ENCODE results near the gene SAMD13.

The SAMD13 gene

GRCh38 chr1:84307398-84307797 is 5.9 kb downstream of the SAMD13 start:
- no peaks in the 10 kb centered on the region for H3K27me3 ChIP-seq (ENCODE audit: control insufficient read depth, low read length)
- no peak overlapping the region for H3K27ac ChIP-seq (ENCODE audit: low read depth, low read length)
- no peak overlapping the region for H3K4me3 ChIP-seq (ENCODE audit: low read length)
- H3K36me3 ChIP-seq (ENCODE audit: control insufficient read depth, low read length): no peaks in the 10 kb centered on the region
- TF ChIP-seq CTCF (IDR thresholded peaks at IDR 0.05; ENCODE audit: low read depth, low read length, poor library complexity, severe bottlenecking) (no peak), EZH2phosphoT487 (IDR thresholded peaks at IDR 0.05; ENCODE audit: borderline replicate concordance, low read length) (no peak)
- H3K79me2 ChIP-seq (ENCODE audit: control insufficient read depth, low read length): no peaks in the 10 kb centered on the region
- H3K9me3 ChIP-seq (ENCODE audit: control insufficient read depth, insufficient read depth, low read length): no peaks in the 10 kb centered on the region
- no peak overlapping the region for H3K4me2 ChIP-seq (ENCODE audit: low read length)
- H3F3A ChIP-seq (ENCODE audit: control insufficient read depth, insufficient read depth): peaks cover 12% of the 10 kb centered on the region; the same call in 1 of the 2 replicates
- H3K9me2 ChIP-seq (replicated peaks; ENCODE audit: control insufficient read depth, low read length): no peaks in the 10 kb centered on the region; the same call in 1 of the 2 replicates
- H3K4me1 ChIP-seq (ENCODE audit: control insufficient read depth, low read length): peaks cover 26% of the 10 kb centered on the region
- H4K20me1 ChIP-seq (ENCODE audit: control insufficient read depth, insufficient read depth, low read depth, low read length): no peaks in the 10 kb centered on the region

GRCh38 chr1:84311296-84311695 is 9.8 kb downstream of the SAMD13 start:
- Histone ChIP-seq H3K79me2 (ENCODE audit: control insufficient read depth, low read length) (no peaks in the 10 kb centered on the region), H3K27me3 (ENCODE audit: control insufficient read depth, low read length) (no peaks in the 10 kb centered on the region), H3K27ac (ENCODE audit: low read depth, low read length) (no peak overlapping the region), H3K4me1 (ENCODE audit: control insufficient read depth, low read length) (peaks cover 6% of the 10 kb centered on the region), H3K9me3 (ENCODE audit: control insufficient read depth, insufficient read depth, low read length) (peaks cover 2% of the 10 kb centered on the region), H3K4me2 (ENCODE audit: low read length) (no peak overlapping the region), H3K4me3 (ENCODE audit: low read length) (no peak overlapping the region), H3K36me3 (ENCODE audit: control insufficient read depth, low read length) (no peaks in the 10 kb centered on the region), H3K9me2 (replicated peaks; ENCODE audit: control insufficient read depth, low read length) (no peaks in the 10 kb centered on the region; the same call in 1 of the 2 replicates), H4K20me1 (ENCODE audit: control insufficient read depth, insufficient read depth, low read depth, low read length) (no peaks in the 10 kb centered on the region), H3F3A (ENCODE audit: control insufficient read depth, insufficient read depth) (no peaks in the 10 kb centered on the region)
- TF ChIP-seq CTCF (IDR thresholded peaks at IDR 0.05; ENCODE audit: low read depth, low read length, poor library complexity, severe bottlenecking) (no peak), EZH2phosphoT487 (IDR thresholded peaks at IDR 0.05; ENCODE audit: borderline replicate concordance, low read length) (no peak)

GRCh38 chr1:84319662-84320061 is 18.2 kb downstream of the SAMD13 start:
- no peak overlapping the region for H3K4me3 ChIP-seq (ENCODE audit: low read length)
- H3K4me2 ChIP-seq (ENCODE audit: low read length): no peak overlapping the region
- H3K9me3 ChIP-seq (ENCODE audit: control insufficient read depth, insufficient read depth, low read length): peaks cover 4% of the 10 kb centered on the region
- peaks cover 4% of the 10 kb centered on the region; the same call in 1 of the 2 replicates for H3K4me1 ChIP-seq (ENCODE audit: control insufficient read depth, low read length)
- no peaks in the 10 kb centered on the region for H3F3A ChIP-seq (ENCODE audit: control insufficient read depth, insufficient read depth)
- no peak overlapping the region for H3K27ac ChIP-seq (ENCODE audit: low read depth, low read length)
- H4K20me1 ChIP-seq (ENCODE audit: control insufficient read depth, insufficient read depth, low read depth, low read length): no peaks in the 10 kb centered on the region
- TF ChIP-seq CTCF (IDR thresholded peaks at IDR 0.05; ENCODE audit: low read depth, low read length, poor library complexity, severe bottlenecking): no peak
- TF ChIP-seq EZH2phosphoT487 (IDR thresholded peaks at IDR 0.05; ENCODE audit: borderline replicate concordance, low read length): no peak
- no peaks in the 10 kb centered on the region for H3K27me3 ChIP-seq (ENCODE audit: control insufficient read depth, low read length)
- no peaks in the 10 kb centered on the region for H3K36me3 ChIP-seq (ENCODE audit: control insufficient read depth, low read length)
- H3K9me2 ChIP-seq (replicated peaks; ENCODE audit: control insufficient read depth, low read length): no peaks in the 10 kb centered on the region
- no peaks in the 10 kb centered on the region for H3K79me2 ChIP-seq (ENCODE audit: control insufficient read depth, low read length)
